ENCODE results near the gene PSMB8.

Gene PSMB8

GRCh38 chr6:32855467-32856174 is 11.8 kb upstream of the PSMB8 start:
- DNase-seq = no peak

- DNase-seq = peak; percentile 42
These were observed 10.7 kb upstream of the PSMB8 start for GRCh38 chr6:32854376-32855178.

- DNase-seq = peak; percentile 92
These were observed 9.9 kb upstream of the PSMB8 start, which contains the start of the genes PSMB9 and TAP1 for GRCh38 chr6:32853541-32854375. Gene PSMB9 (plus strand): TSS chr6:32854192. CDS start chr6:32854230, 38 bp downstream. Gene TAP1 (minus strand): TSS chr6:32853704. CDS start chr6:32853636, 68 bp downstream.

- peak; percentile 42 for DNase-seq
These were observed 9.1 kb upstream of the PSMB8 start for GRCh38 chr6:32852844-32853540.

- no peak for DNase-seq
These were observed 8.4 kb upstream of the PSMB8 start for GRCh38 chr6:32852018-32852843.

- no peak for DNase-seq
These were observed 7.2 kb upstream of the PSMB8 start for GRCh38 chr6:32851025-32851424.

- DNase-seq = no peak
These were observed 5.3 kb upstream of the PSMB8 start for GRCh38 chr6:32849126-32849525.

- no peak for DNase-seq
These were observed 3.9 kb upstream of the PSMB8 start for GRCh38 chr6:32847795-32848194.

- no peak for DNase-seq
These were observed 3.2 kb upstream of the PSMB8 start for GRCh38 chr6:32847004-32847403.

- DNase-seq = no peak
These were observed 1.6 kb upstream of the PSMB8 start for GRCh38 chr6:32845384-32845884.

GRCh38 chr6:32844839-32845383 is 1.1 kb upstream of the PSMB8 start:
- no peak for DNase-seq

GRCh38 chr6:32843331-32843978 is 392 bp downstream of the PSMB8 start:
- no peak for DNase-seq

- no peak for DNase-seq
These were observed 1.2 kb downstream of the PSMB8 start for GRCh38 chr6:32842690-32843089.

GRCh38 chr6:32842021-32842650 is 1.7 kb downstream of the PSMB8 start:
- no peak for DNase-seq

GRCh38 chr6:32840604-32841246 is 3.1 kb downstream of the PSMB8 start:
- DNase-seq = no peak

- DNase-seq = no peak
These were observed 4.5 kb downstream of the PSMB8 start for GRCh38 chr6:32839356-32839755.

- DNase-seq = peak; percentile 86
These were observed 5.5 kb downstream of the PSMB8 start, which contains the start of gene TAP2 for GRCh38 chr6:32838114-32838958. Gene TAP2 (minus strand): TSS chr6:32838739. CDS start chr6:32838233, 506 bp downstream.

GRCh38 chr6:32837651-32838113 is 6.2 kb downstream of the PSMB8 start:
- DNase-seq = peak; percentile 22

Measured in HCEC 1CT (cell line).